GM13976 (cell line): Measurements from ENCODE around the gene EMILIN3.

Source experiments
- DNase-seq: peaks from one replicate; pipeline ENCODE4 v3.0.0; 2012; ENCODE audit warnings: low spot score
- CTCF ChIP-seq: IDR thresholded peaks from 2 replicates; pipeline ENCODE4 v1.5.1; 2012; ENCODE audit warnings: borderline replicate concordance, mild to moderate bottlenecking; ENCODE audit not compliant: insufficient read depth; ENCODE audit errors: extremely low read depth, missing control alignments, control extremely low read depth
- in situ Hi-C: fragments of 300-500 bp; cut with MboI; formaldehyde crosslinking; loops from one replicate; pipeline ENCODE4 v1.12.0; 2022; ENCODE audit warnings: low sequenced_read_pairs, mixed read lengths, inconsistent platforms; ENCODE audit not compliant: unreplicated experiment

Gene EMILIN3

GRCh38 chr20:41366546-41367392, at the start of gene EMILIN3:
EMILIN3 (minus strand) TSS chr20:41366818; CDS start chr20:41366634, 184 bp downstream.
- in situ Hi-C loops: no loop called here
- DNase-seq: no peak
- no peak for TF ChIP-seq CTCF

- no peak for DNase-seq
- no peak for TF ChIP-seq CTCF
- in situ Hi-C loops: no loop called here
These were observed 48.6 kb upstream of the EMILIN3 start for GRCh38 chr20:41415191-41415590.

GRCh38 chr20:41413169-41413568, 46.6 kb upstream of the EMILIN3 start:
- DNase-seq: no peak
- in situ Hi-C loops: no loop called here
- no peak for TF ChIP-seq CTCF

GRCh38 chr20:41412324-41413120, 45.9 kb upstream of the EMILIN3 start:
- DNase-seq: no peak
- in situ Hi-C loops: no loop called here
- TF ChIP-seq CTCF: no peak

- in situ Hi-C loops: no loop called here
- no peak for TF ChIP-seq CTCF
- no peak for DNase-seq
These were observed 44.8 kb upstream of the EMILIN3 start for GRCh38 chr20:41411391-41411847.

- TF ChIP-seq CTCF: no peak
- no peak for DNase-seq
- in situ Hi-C loops: no loop called here
These were observed 42.4 kb upstream of the EMILIN3 start for GRCh38 chr20:41408986-41409385.
